Activated naive CD8-positive, alpha-beta T cell (primary cell): ENCODE measurements around the gene TMEM128.

Source experiments
- H3K27ac Mint-ChIP-seq: one replicate; pipeline ENCODE4 v1.8.0; 2021; ENCODE audit warnings: mixed read lengths
- H3K27me3 Mint-ChIP-seq: one replicate; pipeline ENCODE4 v1.8.0; 2021; ENCODE audit warnings: mixed read lengths
- H3K36me3 Mint-ChIP-seq: one replicate; pipeline ENCODE4 v1.8.0; 2021; ENCODE audit warnings: mixed read lengths
- H3K4me1 Mint-ChIP-seq: one replicate; pipeline ENCODE4 v1.8.0; 2021; ENCODE audit warnings: low read depth, mixed read lengths
- H3K4me3 Mint-ChIP-seq: one replicate; pipeline ENCODE4 v1.8.0; 2021; ENCODE audit warnings: mild to moderate bottlenecking, mixed read lengths
- H3K9me3 Mint-ChIP-seq: one replicate; pipeline ENCODE4 v1.8.0; 2021; ENCODE audit warnings: low read depth, mixed read lengths

Gene TMEM128, protein sequence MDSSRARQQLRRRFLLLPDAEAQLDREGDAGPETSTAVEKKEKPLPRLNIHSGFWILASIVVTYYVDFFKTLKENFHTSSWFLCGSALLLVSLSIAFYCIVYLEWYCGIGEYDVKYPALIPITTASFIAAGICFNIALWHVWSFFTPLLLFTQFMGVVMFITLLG

DNA sequence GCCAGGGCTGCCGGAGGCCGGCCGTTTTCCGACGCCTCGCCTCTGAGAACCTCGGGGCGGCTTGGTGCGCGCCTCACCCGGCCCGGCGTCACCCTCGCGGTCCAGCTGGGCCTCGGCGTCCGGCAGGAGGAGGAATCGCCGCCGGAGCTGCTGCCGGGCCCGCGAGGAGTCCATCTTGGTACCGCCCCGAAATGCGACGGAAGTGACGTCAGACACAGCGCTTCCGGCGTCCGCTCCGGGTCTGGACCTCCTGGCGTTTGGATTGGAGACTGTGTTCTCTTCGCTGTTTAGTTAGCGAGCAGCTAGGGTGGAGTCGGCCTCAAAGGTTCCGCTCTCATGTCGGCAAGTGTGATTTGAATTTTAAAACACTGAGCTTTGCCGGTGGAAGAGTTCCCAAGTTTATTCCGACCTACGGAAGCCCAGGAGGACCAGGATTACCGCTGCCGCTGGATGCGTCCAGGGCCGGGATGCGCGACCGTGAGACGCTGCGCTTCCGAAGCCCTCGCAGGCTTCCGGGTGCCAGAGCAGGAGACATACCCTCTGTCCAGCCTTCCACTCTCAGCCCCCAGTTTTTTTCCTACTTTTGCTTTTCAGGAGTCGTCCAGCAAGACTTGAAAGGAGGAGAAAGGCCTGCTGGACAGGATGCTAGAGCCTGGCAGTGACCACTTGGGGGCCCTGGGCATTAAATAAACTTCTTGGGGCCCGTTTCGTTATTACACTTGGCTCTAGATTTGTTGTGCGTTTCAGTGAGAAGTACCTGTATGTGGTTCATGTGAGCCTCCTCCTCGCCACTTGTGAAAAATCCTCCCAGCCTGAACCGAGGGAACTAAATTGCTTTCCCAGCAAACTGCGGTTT, at the start of gene TMEM128:
Gene TMEM128, minus strand, starts transcription at position 195 of the 856 bp plus-strand sequence. Its CDS starts 21 bp downstream, at position 174.
- Mint-ChIP-seq H3K4me1 (peaks cover 25% of the 10 kb centered on the region), H3K9me3 (no peaks in the 10 kb centered on the region)

DNA sequence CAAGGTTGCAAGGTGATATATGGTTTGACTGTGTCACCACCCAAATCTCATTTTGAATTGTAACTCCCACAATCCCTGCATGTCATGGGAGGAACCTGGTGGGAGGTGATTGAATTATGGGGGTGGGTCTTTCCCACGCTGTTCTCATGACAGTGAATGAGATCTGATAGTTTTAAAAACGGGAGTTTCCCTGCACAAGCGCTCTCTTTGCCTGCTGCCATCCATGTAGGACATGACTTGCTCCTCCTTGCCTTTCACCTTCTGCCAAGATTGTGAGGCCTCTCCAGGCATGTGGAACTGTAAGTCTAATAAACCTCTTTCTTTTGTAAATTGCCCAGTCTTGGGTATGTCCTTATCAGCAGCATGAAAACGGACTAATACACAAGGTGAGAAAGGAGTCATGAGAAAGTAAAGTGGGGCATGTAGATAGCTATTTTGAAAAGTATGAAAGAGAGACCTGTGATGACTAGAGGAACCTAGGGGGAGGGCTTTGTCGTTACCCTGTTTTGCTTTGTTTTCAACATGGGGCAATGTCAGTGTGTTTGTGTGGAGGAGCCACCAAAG, 48.3 kb upstream of the TMEM128 start:
- H3K27ac Mint-ChIP-seq = no peak overlapping the region
- H3K4me1 Mint-ChIP-seq = peaks cover 51% of the 10 kb centered on the region
- peaks cover 11% of the 10 kb centered on the region for H3K36me3 Mint-ChIP-seq
- H3K4me3 Mint-ChIP-seq = no peak overlapping the region
- no peaks in the 10 kb centered on the region for H3K9me3 Mint-ChIP-seq
- no peaks in the 10 kb centered on the region for H3K27me3 Mint-ChIP-seq

More for the DNA sequence above, at the start of gene TMEM128:
- Mint-ChIP-seq H3K36me3 (peaks cover 9% of the 10 kb centered on the region), H3K27ac (peak within 1 kb of the TSS; percentile 98), H3K4me3 (peak within 1 kb of the TSS; percentile 97), H3K27me3 (no peaks in the 10 kb centered on the region)

DNA sequence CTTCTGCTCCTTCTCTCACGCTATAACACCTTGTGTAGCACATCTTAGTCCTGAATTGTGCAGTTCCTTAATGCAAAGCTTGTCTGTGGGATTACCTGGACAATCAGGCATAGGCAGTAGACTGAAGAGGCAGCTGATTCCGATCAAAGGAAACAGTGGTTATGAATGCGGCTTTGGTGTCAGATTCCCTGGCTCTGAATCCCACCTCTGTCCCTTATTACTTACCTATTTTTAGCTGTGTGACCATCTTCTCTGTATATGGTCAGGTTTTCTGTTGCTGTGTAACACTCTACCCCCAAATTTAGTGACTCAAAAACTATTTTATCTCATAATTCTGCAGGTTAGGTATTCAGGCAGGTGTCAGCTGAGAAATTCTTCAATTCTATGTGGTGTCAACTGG, 45.3 kb upstream of the TMEM128 start:
- Mint-ChIP-seq H3K4me3 (no peak overlapping the region), H3K27ac (no peak overlapping the region), H3K36me3 (peaks cover 11% of the 10 kb centered on the region), H3K9me3 (no peaks in the 10 kb centered on the region), H3K27me3 (no peaks in the 10 kb centered on the region), H3K4me1 (peaks cover 58% of the 10 kb centered on the region)

DNA sequence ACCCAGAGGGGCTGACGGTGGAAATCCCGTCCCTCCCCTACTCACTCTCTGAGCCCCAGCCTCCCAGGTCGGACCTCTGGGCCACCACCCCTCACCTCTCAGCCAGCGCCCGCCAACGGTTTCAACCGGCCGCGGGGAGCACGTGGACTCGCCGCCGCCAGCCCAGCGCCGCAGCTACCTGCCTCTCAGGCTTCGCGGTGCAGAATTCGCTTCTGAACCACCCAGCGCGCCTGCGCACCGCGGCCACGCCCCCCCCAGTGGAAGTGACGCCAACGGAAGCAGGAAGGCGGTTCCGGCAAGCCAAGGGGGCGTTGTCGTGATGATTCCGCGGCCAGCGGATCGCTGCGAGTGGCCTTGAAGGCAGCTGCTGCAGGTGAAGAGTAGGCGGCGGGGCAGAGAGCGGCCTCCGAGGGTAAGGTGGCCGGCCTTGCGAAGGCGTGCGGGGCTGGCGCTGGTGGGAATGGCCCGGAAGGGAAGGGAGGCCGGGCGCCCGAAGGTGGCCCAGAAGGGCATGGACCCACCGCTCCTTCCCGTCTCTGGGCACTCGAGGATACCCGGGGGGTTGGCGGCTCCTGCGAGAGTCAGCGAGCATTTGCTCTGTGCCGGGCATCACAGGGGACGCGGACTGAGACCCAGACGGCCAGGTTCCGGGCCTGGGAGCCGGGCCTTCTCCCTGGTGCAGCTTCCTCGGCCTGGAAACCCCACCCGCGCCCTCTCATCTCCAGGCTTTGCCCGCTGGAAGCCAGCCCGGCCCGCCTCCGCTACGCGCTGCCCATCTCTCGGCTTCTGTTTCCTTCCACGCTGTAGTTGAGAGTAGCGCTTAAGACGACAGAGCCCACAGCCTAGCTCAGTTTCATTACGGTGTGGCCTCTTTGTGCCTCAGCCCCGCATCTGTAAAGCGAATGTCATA, 42.2 kb upstream of the TMEM128 start, which contains the start of the genes LYAR and ZBTB49:
Gene LYAR, minus strand, starts transcription at position 214 of the 910 bp plus-strand sequence. CDS start 6,412 bp downstream, outside the sequence.
Gene ZBTB49, plus strand, starts transcription at position 311 of the 910 bp plus-strand sequence. CDS start 9,695 bp downstream, outside the sequence.
- peaks cover 58% of the 10 kb centered on the region for H3K4me1 Mint-ChIP-seq
- H3K36me3 Mint-ChIP-seq = peaks cover 11% of the 10 kb centered on the region
- H3K27ac Mint-ChIP-seq = peak within 1 kb of the TSS; percentile 81
- no peaks in the 10 kb centered on the region for H3K27me3 Mint-ChIP-seq
- no peaks in the 10 kb centered on the region for H3K9me3 Mint-ChIP-seq
- H3K4me3 Mint-ChIP-seq = peak within 1 kb of the TSS; percentile 95

DNA sequence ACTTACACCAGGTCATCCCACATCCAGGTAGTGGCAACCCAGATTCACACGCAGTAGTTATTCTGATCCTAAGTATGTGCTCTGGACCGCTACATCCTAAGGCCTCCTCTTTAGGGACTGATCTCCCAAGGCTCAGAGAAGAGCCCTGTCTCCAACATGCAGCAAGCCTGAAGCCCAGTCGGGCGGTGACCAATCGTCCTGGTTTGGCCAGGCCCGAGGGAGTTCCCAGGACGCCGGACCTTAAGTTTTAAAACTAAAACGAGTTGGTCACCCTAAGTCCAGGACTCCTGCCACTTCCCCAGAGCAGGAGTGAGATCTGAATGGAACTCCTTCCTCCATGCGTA, 41.5 kb upstream of the TMEM128 start:
- Mint-ChIP-seq H3K27ac (peak overlapping the region; percentile 81), H3K9me3 (no peaks in the 10 kb centered on the region), H3K27me3 (no peaks in the 10 kb centered on the region), H3K36me3 (peaks cover 11% of the 10 kb centered on the region), H3K4me3 (peak overlapping the region; percentile 95), H3K4me1 (peaks cover 52% of the 10 kb centered on the region)

DNA sequence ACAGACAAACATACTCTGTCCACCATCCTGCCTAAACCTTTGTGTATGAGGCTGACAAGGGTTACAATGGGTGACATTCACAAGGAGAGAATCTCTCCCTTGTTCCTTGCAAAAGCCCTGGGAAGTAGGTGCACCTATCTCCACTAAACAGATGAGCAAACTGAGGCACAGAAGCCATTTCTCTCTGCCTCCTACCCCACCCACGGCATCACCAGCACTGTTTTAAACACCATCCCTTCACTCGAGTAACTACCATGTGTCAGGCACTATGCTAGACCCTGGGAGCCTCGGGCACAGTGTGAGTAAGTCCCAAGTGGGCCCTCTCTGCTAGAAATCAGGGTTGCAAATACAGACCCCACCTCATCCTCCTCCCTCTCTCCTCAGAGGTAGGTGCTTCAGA, 41.0 kb upstream of the TMEM128 start:
- peaks cover 11% of the 10 kb centered on the region for H3K36me3 Mint-ChIP-seq
- H3K4me3 Mint-ChIP-seq = peak overlapping the region; percentile 95
- no peaks in the 10 kb centered on the region for H3K9me3 Mint-ChIP-seq
- H3K4me1 Mint-ChIP-seq = peaks cover 51% of the 10 kb centered on the region
- no peaks in the 10 kb centered on the region for H3K27me3 Mint-ChIP-seq
- H3K27ac Mint-ChIP-seq = peak overlapping the region; percentile 81

DNA sequence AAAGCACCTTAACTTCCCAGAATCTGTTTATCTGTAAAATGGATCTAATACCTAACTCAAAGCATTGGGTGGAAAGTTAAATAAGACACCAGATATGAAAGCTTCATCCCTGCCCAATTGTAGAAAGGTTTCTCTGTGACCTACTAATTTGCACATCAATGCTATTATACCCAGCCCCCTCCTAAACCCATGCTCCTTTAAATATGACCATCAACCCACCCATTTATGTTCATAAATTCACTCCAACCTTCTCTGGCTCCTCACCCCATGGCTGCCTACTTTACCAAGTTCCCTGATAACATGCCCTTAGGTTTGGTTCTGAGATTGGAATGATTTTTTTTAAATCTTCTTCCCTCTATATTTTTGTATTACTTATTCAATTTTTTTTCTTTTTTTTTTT, 40.1 kb upstream of the TMEM128 start:
- H3K9me3 Mint-ChIP-seq = no peaks in the 10 kb centered on the region
- peak overlapping the region; percentile 78 for H3K4me3 Mint-ChIP-seq
- peaks cover 46% of the 10 kb centered on the region for H3K4me1 Mint-ChIP-seq
- H3K36me3 Mint-ChIP-seq = peaks cover 10% of the 10 kb centered on the region
- no peaks in the 10 kb centered on the region for H3K27me3 Mint-ChIP-seq
- H3K27ac Mint-ChIP-seq = no peak overlapping the region

DNA sequence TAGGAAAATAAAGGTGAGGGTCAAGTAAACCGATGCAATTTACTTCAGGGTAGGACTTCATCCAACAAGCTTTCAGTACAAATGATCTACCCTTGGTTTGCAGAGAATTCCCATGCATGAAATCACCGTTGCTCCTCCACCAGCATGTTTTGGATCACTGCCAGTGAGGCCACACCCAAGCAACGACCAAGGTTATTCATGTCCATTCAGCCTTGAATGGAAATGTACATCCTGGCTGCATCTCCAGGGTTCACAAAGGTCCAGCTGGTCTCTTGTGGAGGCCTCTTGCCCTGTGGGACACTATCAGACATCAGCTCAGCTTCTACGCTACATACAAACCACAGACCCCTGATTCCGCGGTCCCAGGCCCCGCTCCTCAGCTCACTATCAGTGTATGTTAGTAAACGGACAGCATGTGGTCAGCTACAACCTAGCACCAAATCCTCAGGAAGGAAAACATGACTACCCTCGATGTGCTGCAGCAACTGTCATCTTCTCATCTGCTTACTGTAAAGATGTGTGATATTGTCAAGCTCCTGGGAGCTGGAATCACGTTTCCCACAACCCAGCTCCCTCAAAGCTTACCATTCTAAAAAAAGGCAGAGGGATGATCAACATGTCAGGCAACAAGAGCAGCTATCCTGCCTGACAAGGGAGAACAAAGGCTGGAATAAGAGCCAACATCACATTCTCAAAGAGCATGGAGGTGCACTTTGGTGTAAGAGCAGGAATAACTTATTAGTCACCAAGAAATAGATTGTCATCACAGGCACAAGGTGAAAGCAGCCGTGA, 37.0 kb upstream of the TMEM128 start:
- Mint-ChIP-seq H3K4me3 (no peak overlapping the region), H3K9me3 (no peaks in the 10 kb centered on the region), H3K36me3 (peaks cover 8% of the 10 kb centered on the region), H3K27ac (peak overlapping the region; percentile 25), H3K4me1 (peaks cover 30% of the 10 kb centered on the region), H3K27me3 (no peaks in the 10 kb centered on the region)

DNA sequence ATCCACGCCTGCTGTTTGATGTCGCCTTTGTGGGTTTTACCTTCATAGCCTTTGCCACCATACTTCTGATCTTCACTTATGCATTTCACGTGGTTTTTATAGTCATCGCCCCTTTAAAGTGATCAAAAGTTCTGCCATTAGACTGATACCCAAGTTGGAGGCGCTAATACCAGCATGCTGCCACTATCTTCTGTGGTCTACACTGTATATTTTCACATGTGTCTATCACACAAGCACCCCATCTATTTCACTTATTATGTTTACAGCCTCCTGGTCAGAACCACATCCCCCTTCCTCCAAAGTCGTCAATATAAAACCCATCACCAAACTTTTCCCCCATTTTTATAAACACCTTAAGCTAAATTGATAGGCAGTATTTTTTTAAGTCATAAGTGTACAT, 33.8 kb upstream of the TMEM128 start:
- H3K27ac Mint-ChIP-seq = no peak overlapping the region
- no peak overlapping the region for H3K4me3 Mint-ChIP-seq
- H3K9me3 Mint-ChIP-seq = no peaks in the 10 kb centered on the region
- H3K4me1 Mint-ChIP-seq = peaks cover 9% of the 10 kb centered on the region
- no peaks in the 10 kb centered on the region for H3K27me3 Mint-ChIP-seq
- H3K36me3 Mint-ChIP-seq = peaks cover 8% of the 10 kb centered on the region

DNA sequence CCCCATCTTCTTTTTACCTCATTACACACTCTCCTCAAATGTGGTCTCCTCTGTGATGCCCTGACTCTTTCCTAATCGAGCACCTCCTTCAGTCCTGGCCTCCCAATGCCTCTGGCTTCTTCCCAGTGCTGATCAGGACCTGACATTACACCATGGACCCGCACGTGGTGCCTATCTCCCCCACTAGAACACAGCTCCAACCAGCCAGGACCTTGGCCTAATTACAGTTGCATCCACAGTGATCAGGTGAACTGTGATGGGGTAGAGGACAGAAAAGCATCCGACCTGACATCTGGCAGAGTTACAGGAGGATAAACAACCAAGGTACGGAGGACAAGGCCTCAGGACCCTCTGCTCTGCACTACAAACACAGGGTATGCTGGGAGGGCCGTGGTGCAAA, 29.5 kb upstream of the TMEM128 start:
- Mint-ChIP-seq H3K27me3 (no peaks in the 10 kb centered on the region), H3K9me3 (no peaks in the 10 kb centered on the region), H3K36me3 (peaks cover 9% of the 10 kb centered on the region), H3K4me1 (peaks cover 3% of the 10 kb centered on the region), H3K27ac (no peak overlapping the region), H3K4me3 (no peak overlapping the region)

DNA sequence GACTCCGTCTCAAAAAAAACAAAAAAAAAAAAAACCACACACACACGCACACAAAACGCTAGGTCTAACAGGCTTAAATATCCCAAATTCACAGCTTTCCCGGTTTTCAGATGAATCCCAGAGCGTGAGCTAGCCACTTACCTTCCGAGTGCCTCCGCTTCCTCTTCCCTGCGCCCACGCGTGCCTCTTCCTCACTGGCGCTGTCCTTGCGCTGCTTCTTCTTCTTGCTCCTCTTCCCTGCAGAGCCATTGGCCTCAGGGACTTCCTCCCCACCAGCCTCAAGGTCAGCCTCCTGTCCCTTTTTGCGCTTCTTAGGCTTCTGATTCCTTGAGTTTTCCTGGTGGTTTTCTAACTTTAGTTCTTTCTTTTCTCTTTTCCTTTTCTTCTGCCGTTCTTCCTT, 26.2 kb upstream of the TMEM128 start:
- no peak overlapping the region for H3K27ac Mint-ChIP-seq
- peaks cover 12% of the 10 kb centered on the region for H3K36me3 Mint-ChIP-seq
- H3K4me3 Mint-ChIP-seq = no peak overlapping the region
- no peaks in the 10 kb centered on the region for H3K9me3 Mint-ChIP-seq
- peaks cover 16% of the 10 kb centered on the region for H3K4me1 Mint-ChIP-seq
- H3K27me3 Mint-ChIP-seq = no peaks in the 10 kb centered on the region

DNA sequence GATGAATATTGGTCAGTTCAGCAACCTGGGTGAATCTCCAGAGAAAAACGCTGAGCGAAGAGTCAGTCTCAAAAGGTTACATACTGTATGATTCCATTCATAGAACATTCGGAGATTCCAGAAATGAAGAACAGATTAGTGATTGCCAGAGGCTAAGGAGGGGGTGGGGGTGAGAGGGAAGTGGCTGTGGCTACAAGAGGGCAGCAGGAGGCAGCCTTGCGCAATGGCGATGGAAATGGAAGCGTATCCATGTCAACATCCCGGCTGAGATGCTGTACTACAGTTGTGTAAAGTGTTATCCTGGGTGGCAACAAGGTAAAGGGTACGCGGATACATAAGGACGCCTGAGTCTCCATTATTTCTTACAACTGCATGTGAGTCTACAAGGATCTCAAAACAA, 23.9 kb upstream of the TMEM128 start:
- peaks cover 15% of the 10 kb centered on the region for H3K36me3 Mint-ChIP-seq
- H3K9me3 Mint-ChIP-seq = no peaks in the 10 kb centered on the region
- H3K4me1 Mint-ChIP-seq = peaks cover 22% of the 10 kb centered on the region
- H3K4me3 Mint-ChIP-seq = no peak overlapping the region
- no peak overlapping the region for H3K27ac Mint-ChIP-seq
- H3K27me3 Mint-ChIP-seq = no peaks in the 10 kb centered on the region

DNA sequence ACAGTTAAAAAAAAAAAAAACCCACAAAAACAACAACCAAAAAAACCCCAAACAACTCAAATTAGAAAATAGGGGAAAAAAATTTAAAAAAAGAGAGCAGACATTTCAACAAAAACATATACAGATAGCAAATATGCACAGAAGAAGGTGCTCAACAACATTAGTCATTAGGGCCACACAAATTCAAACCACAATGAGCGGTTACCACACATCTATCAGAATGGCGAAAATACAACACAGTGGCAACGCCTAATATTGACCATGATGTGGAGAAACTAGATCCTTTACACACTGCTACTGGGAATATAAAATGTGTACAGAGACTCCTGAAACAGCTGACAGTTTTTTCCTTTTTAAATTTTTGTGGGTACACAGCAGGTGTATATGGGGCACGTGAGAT, 22.5 kb upstream of the TMEM128 start:
- H3K36me3 Mint-ChIP-seq = peaks cover 18% of the 10 kb centered on the region
- H3K9me3 Mint-ChIP-seq = no peaks in the 10 kb centered on the region
- no peak overlapping the region for H3K4me3 Mint-ChIP-seq
- H3K4me1 Mint-ChIP-seq = peaks cover 22% of the 10 kb centered on the region
- no peaks in the 10 kb centered on the region for H3K27me3 Mint-ChIP-seq
- peak overlapping the region; percentile 6 for H3K27ac Mint-ChIP-seq

DNA sequence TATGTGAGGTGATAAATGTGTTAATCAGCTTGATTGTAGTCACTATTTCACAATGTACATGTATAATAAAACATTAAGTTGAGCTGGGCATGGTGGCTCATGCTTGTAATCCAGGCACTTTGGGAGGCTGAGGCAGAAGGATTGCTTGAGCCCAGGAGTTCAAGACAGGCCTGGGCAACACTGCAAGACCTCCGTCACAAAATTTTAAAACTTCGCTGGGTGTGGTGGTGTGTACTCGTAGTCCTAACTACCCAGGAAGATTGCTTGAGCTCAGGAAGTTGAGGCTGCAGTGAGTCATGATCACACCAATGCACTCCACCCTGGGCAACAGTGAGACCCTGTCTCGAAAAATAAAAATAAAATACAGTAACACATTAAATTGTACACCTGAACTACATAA, 21.8 kb upstream of the TMEM128 start:
- Mint-ChIP-seq H3K4me3 (peak overlapping the region; percentile 39), H3K36me3 (peaks cover 18% of the 10 kb centered on the region), H3K4me1 (peaks cover 22% of the 10 kb centered on the region), H3K27ac (peak overlapping the region; percentile 35), H3K9me3 (no peaks in the 10 kb centered on the region), H3K27me3 (no peaks in the 10 kb centered on the region)
